HG02973 (cell line): ENCODE measurements around the gene ZNF367.
A peak's percentile ranks its signal among the peaks of the same experiment; 100 is the strongest.

Experiments
- ATAC-seq: cut with Tn5 transposase; IDR thresholded peaks from one replicate; pipeline ENCODE4 v1.9.1; 2021; ENCODE audit warnings: moderate library complexity; ENCODE audit not compliant: unreplicated experiment

The ZNF367 gene

DNA sequence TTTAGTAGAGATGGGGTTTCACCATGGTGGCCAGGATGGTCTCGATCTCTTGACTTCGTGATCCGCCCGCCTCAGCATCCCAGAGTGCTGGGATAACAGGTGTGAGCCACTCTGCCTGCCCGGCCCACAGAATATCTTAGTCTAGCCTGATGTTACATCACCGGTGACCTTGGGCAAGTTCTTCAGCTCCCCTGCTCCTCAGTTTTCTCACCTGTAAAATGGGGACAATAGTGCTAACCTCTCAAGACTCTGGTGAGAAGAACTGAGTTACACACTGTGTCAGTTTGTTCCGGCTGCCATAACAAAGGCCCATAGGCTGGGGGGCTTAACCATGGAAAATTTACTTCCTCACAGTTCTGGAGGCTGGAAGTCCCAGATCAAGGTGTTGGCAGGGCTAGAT lies 19.3 kb upstream of the ZNF367 start:
- ATAC-seq, result no peak

DNA sequence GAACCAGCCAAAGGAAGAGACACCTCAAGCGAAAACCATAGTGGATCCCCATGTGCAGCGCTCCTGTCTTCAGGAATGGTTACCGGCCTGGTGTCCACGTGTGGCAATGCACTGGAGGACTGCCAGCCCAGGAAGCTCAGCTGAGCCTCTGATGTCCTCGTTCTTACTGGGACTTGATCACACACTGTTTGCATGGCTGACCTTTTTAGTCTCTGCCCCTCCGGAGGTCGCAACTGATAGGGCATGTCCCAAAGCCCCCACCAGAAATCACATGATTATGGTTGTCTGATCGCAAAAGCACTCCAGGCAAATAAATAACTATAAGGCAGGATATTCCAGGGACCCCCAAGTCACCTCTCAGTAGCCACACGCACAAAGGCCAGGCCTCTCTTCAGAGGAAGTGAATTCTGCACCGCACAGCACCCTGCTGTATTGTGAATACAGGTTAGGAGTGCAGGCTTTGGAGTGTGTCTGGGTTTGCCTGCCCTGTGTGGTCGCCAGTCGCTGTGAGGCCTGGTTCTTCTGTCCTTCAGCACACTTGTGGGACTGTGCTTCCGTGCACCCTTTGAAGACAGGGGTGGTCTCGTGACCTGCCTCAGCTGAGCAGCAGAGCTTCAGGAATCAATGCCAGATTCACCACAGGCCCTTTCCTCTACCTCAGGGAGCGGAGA lies 18.4 kb upstream of the ZNF367 start:
- ATAC-seq, result no peak

DNA sequence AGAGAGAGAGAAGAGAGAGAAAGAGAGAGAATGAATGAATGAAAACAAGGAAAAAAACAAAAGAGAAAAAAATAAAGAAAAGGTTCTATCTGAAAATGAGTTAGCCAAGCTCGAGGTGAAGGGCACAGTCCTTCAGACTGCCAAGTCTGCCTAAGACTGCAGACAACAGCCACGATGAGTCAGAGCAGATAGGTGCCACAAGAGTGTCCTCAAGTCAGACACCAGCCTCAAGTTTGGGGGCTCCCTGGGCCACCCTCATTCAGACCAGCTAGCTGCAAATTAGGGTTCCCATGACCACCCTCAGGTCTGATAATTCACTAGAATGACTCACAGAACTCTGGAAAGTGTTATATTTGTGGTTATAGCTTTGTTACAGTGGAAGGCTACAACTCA lies 17.9 kb upstream of the ZNF367 start:
- no peak for ATAC-seq

DNA sequence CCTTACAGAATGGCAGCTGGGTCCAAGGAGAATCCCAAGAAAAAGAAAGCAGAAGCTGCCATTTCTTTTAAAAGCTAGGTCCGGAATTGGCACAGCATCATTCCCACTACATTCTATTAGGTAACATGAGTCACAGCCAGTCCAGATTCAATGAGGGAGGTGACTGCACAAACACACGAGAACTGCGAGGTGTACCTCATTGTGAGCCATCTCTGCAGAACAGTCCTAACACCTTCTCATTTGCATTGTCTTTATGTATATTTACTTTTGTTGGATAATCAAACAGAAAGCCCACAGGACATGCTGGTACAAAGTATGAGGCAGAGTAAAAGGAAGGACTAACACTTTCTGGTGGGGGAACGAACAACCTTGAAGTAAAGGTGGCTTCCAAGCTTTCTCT lies 17.2 kb upstream of the ZNF367 start:
- no peak for ATAC-seq

DNA sequence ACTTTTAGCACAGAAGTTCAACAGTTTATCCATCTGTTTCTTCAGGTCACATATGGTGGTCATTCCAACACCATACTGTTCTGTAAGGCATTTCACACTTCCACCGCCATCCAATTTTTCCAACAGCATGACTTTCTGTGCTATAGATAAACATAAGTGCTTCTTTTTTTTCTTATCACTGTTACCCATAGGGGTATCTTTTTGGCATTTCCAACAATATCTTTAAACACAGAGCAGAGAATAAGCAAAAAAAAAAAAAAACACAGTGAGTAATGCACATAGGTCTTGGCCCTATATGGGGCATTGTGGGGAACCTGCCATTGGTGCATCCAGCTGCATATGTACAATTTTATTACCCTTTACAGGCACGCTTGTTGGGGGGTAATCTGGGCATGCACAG lies 12.2 kb upstream of the ZNF367 start:
- ATAC-seq, result no peak

DNA sequence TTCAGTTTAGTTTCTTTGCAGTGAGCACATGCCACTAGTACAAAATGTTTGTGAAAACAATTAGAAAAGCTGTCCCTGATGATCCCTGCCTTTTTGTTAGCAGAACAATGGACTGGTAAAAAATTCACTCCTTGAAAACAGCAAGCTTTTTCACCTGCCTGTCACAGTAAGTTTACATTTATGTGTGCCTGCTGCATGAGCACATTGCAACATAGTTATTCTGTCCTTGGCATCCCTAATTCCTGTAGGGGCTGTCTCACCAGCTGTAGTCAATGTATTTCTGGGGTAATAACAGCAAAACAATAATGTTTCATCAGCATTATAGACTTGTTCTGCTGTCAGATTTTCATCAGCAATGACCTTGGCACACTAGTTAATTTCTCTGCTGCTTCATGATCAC lies 11.6 kb upstream of the ZNF367 start:
- no peak for ATAC-seq

DNA sequence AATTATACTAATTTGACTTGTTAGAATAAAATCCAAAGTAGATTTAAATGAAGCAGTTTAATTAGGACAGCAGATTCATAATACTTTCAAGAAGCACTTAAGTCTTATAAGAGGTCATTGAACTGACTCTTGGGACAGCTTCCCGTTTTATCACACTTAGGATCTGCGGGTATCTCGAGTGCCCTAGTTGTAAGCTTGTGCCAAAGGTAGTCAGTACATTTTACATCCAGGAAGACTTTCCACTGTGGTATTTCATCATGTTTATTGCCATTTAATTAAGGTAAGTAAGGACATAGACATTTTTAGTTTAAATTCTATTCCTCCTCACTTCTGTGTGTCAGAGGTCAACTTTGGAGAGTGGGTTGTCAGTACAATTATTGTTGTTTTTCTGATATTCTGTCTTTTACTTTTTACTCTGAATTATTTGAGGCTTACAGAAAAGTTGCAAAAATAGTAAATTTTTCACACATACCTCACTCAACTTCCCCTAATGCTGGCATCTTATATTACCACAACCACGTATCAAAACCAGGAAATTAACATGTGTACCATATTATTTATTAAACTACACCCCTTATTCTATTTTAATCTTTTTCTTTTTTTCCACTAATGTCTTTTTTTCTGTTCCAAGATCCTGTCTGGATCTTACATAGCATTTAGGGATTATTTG lies 7.5 kb upstream of the ZNF367 start:
- no peak for ATAC-seq

DNA sequence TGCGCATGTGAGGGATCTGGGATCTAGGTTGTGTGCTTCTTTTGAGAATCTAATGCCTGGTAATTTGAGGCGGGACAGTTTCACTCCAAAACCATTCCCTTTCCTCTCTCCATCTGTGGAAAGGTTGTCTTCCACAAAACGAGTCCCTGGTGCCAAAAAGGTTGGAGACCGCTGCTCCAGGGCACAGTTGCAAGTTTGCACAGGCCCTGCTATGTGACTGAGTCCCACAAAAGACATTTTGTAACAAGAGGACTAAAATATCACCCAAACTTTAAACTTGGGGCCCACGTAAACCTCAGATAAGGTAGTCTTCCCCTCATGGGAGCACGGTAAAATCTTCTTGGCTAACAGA lies 5.8 kb upstream of the ZNF367 start:
- ATAC-seq, result no peak

DNA sequence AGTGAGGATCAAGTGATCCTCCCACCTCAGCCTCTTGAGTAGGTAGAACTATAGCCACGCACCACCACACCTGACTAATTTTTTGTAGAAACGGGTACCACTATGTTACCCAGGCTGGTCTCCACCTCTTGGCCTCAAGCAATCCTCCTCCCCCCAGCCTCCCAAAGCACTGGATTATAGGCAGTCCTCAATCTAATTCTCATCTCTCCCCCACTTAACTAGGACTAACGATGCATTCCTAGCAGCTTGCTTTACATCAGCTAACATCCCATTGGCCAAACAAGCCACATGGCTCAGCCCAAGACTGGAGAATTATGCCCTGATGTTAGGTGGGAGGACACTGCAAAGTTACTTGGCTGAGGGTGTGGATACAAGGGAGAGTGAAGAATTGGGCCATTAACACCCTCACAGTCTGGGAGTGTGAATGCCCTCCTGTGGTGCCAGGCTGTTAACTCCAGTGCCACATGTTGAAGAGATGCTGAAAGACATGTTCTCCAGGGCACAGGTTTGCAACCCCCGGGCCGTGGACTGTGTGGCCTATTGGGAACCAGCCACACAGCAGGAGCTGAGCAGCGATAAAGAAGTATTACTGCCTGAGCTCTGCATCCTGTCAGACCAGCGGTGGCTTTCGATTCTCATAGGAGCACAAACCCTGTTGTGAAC lies 5.3 kb upstream of the ZNF367 start:
- ATAC-seq, result no peak

DNA sequence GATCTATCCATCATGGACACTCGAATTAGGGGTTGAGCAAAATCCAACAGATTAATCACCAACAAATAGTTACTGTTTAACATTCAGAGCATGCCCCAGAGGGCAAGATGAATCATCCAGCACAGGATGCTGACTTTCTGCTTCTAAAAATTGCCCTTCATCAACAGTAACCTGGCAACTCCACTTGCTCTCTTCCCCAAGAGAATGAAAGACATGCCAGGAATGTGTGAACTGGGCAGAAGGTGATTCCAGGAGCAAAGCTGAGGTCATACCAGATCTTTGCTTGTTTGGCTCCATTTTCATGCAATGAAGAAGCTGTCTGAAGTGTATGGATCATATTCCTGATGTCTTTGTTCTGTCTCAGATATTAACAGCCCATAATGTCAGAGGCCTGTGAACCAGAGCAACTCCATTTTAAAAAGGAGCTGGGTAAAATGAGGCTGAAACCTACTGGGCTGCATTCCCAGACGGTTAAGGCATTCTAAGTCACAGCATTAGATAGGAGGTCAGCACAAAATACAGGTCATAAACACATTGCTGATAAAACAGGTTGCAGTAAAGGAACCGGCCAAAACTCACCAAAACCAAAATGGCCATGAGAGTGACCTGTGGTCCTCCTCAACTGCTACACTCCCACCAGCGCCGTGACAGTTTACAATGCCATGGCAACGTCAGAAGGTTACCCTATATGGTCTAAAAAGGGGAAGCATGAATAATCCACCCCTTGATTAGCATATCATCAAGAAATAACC lies 2.5 kb upstream of the ZNF367 start:
- no peak for ATAC-seq

DNA sequence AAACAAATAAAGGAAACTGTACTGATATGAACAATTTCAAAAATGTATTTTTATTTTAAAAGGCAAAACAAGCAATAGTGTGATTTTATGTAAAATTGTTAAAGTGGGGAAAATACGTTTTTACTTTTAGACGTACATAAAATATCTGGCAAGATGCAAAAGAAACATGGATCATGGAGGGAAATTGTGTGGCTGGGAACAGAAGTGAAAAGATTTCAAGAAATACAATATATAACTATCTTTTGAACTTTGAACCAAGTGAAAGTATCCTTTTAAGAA lies 1.5 kb upstream of the ZNF367 start:
- no peak for ATAC-seq

DNA sequence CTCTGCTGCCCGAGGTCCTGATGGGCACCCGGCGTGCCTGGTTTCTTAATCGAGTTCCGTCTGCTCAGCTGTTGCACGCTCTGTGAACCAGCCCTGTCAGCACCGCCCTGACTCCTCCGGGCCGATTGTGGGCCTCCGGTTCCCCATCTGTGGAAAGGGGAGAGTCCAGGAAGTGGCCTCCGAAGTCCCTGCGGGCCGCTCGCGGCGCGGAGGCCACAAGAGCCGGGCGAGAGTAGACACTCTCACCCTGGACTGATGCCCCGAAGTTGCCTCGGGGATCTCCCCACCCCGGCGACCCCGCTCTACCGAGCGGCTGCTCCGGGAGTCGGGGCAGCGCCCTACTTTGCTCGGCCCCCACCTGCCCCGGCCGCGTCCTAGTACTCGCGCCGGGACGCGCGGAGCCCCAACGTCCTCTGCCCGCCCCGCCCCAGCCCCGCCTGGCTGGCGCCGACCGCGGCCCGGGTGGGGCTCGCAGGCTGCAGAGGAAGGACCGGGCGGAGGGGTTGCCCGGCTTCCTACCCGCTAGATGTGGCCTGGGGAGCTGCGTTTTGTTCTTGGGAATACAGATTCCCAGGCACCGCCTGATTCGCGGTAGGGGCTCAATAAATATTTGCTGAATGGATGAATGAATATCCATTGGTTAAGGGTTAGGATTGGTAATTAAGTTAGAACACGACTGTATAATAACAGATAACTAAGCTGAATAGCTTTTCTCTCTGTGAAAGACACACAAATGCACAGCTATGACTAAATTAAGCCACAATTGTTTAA lies 935 bp upstream of the ZNF367 start:
- ATAC-seq, result peak; percentile 29

DNA sequence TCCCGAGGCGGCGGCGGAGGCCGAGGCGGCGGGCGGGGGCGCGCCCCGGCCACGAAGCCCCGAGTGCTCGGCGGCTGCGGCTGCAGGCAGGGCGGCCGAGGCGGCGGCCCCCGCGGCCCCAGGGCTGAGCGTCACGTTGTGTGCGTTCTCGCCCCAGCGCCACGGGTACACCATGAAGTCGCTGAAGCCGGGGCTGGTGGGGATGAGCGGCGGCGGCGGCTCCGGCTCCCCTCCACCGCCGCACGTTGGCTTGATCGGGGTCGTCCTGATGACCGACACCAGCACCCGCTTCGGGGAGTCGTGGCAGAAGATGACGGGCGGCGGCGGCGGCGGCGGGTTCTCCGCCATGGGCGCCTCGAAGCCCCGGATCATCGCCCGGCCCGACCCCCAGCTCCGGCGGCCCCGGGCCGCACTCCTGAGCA lies 498 bp downstream of the ZNF367 start:
- ATAC-seq, result no peak

DNA sequence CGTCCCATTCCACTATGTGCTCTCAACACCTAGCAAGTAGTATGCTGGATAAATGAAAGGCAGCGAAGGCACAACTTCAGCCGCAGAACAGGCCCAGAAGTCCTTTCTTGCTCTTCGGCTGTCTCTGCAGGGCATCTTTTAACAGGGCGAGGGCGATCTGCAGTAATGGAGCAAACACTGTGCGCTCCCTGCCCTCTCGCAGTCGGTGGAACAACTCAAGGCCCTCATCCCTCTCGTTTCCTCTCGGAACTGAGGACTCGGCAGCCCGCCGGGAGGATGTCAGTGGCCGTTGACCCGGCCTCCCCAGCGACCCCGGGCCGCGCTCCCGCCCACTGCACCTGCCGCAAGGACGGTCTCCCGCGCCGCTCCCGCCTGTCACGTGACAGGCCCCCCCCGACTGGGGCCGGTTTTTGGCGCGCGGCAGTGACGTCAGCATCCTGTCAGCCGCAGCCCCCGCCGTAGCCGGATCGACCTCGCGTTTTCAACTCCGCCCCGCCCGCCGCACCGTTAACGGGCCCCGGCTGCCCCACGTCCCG lies 1.1 kb downstream of the ZNF367 start:
- ATAC-seq, result peak; percentile 12

DNA sequence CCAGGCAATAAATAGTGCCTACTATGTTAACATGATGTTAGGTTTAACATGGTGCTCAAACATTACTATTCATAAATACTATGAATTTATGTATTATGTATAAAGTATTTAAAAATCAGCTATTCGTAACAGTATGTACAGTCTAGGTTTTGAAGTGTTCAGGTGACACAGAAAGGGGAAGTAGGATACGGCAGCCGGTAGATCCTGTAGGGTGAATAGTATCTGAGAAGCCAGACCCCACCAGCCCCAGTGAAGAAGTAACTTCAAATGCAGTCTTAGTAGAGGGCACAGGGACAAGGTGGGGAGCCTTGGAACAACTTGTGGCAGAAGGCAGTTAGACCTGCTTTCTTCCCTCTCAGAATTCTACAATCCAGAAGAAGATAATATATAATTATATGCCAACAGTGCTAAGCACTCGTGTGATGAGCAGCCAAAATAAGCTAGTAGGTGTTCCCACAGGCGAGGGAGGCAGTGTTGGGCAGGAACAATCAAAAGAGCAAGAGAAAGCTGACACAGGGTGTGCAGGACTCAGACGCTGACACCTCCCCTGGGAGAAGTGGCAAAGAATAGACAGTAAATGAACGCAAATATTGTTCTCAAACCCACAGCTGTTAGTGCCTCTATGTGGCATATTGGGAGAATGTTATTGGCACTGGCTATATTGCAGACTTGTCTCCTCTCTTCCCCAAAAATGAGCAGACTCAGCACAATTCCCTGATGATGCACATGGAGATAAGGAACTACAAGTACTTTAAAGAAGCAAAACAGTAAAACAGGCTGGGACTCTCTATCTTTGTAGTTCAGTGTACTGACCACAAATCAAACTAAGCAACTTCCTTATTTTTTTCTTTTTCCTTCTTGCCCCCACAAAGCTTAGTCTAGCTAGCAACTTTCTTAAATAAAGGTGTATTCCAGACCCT lies 4.6 kb downstream of the ZNF367 start:
- no peak for ATAC-seq

DNA sequence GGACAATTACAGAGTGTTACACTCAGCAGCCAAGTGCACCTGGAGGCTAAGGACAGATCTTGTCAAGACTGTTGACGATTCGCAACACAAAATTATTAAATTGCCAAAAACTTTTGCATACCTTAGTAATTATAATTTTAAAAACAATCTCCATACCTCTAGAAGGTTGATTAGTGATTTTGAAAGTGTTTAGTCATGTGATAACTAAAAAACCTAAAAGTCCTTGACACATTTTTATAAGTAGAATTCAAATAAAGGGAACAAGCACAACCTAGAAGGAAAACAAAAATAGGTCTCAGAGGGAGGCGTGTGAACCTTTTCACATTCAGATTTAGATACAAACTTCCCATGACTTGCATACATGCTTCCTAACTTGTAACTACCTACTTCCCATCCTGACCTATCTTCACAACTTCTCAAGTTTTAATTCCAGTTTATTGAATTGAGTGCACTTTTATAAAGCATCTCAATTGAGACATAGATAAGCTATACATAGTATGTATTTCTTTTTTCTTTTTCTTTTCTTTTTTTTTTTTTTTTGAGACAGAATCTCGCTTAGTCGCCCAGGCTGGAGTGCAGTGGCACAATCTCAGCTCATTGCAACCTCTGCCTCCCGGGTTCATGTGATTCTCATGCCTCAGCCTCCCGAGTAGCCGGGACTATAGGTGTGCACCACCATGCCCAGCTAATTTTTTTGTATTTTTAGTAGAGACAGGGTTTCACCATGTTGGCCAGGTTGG lies 5.8 kb downstream of the ZNF367 start:
- ATAC-seq, result no peak

DNA sequence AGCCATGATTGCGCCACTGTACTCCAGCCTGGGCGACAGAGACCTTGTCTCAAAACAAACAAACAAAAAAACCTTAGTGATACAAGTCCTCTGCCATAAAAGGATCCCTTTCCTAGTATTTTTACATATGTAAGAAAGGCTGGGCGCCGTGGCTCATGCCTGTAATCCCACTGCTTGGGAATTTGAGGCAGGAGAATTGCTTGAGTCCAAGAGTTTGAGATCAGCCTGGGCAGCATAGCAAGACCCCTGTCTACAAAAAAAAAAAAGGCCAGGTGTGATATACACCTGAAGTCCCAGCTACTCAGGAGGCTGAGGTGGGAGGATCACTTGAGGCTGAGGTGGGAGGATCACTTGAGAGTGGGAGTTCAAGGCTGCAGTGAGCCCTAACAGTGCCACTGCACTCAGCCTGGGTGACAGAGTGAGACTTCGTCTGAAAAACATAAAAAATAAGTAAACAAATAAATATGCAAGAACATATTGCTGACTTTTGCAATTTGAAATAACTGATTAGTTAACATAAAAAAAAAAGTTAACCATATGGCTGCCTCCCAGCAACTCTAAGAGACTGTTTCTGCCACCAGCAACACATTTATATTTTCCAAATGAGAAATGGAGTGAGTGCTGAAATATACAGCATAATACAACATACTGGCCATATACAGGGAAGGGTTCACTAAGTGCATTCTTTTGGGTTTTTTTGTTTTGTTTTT lies 6.9 kb downstream of the ZNF367 start:
- no peak for ATAC-seq

DNA sequence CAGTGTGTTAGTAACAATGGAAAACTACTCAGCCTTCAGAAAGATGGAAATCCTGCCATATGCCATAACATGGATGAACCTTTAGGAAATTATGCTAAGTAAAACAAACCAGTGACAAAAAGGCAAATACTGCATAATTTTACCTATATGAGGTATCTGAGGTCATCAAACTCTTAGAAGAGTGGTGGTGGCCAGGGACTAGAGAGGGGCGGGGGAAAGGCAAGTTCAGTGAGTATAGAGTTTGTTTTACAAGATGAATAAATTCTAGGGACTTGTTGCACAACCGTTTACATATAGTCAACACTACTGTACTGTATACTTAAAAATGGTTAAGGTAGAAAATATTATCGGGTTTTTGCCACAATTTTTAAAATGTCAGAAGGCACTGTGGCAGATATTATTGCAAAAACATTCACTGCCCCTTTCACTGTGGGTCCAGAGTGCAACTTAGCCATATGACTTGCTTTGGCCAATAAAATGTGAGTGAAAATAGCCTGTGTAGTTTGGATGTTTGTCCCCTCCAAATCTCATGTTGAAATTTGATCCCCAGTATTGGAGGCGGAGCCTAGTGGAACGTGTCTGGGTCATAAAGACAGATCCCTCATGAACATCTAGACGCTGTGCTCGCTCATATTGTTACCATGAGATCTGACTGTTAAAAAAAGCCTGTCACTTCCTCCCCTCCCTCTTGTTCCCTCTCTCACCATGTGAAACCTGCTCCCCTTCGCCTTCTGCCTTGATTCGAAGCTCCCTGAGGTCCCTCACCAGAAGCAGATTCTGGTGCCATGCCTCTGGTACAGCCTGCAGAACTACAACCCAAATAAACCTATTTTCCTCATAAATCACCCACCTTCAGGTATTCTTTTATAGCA lies 9.5 kb downstream of the ZNF367 start:
- no peak for ATAC-seq
